Stimulated activated CD8-positive, alpha-beta memory T cell treated with anti-CD3 and anti-CD28 coated beads, Interleukin-12 subunit alpha, Interleukin-12 subunit beta, amount 100 ng/mL, for 1 hour (primary cell): ENCODE results near the gene ARHGAP6.
"Not testable (repeated sequence)": the region's sequence is repeated elsewhere in the genome, so short reads cannot be mapped to it uniquely, and the experiment has no call there.

Experiments used
- DNase-seq: peaks from one replicate; pipeline ENCODE4 v3.0.0-alpha.2; 2020; ENCODE audit warnings: low read depth

Gene ARHGAP6

GRCh38 chrX:11525685-11526084 is 140.0 kb downstream of the ARHGAP6 start:
- DNase-seq, result no peak

- DNase-seq, result not testable (repeated sequence)
Measured at GRCh38 chrX:11519234-11519633, 146.5 kb downstream of the ARHGAP6 start.

- no peak for DNase-seq
Measured at GRCh38 chrX:11509786-11510185, 155.9 kb downstream of the ARHGAP6 start.

GRCh38 chrX:11504234-11504633 is 161.5 kb downstream of the ARHGAP6 start:
- DNase-seq, result no peak

- no peak for DNase-seq
Measured at GRCh38 chrX:11499076-11500044, 166.4 kb downstream of the ARHGAP6 start.

- DNase-seq, result not testable (repeated sequence)
Measured at GRCh38 chrX:11491375-11491774, 174.3 kb downstream of the ARHGAP6 start.

- no peak for DNase-seq
Measured at GRCh38 chrX:11484290-11484689, 181.4 kb downstream of the ARHGAP6 start.

GRCh38 chrX:11481035-11481434 is 184.7 kb downstream of the ARHGAP6 start:
- no peak for DNase-seq

- no peak for DNase-seq
Measured at GRCh38 chrX:11480626-11481025, 185.1 kb downstream of the ARHGAP6 start.

- DNase-seq, result no peak
Measured at GRCh38 chrX:11478911-11479310, 186.8 kb downstream of the ARHGAP6 start.

- DNase-seq, result no peak
Measured at GRCh38 chrX:11478026-11478425, 187.7 kb downstream of the ARHGAP6 start.

- no peak for DNase-seq
Measured at GRCh38 chrX:11474576-11474975, 191.1 kb downstream of the ARHGAP6 start.

GRCh38 chrX:11474021-11474420 is 191.7 kb downstream of the ARHGAP6 start:
- no peak for DNase-seq

- DNase-seq, result no peak
Measured at GRCh38 chrX:11472879-11473278, 192.8 kb downstream of the ARHGAP6 start.

- no peak for DNase-seq
Measured at GRCh38 chrX:11472381-11472780, 193.3 kb downstream of the ARHGAP6 start.

- no peak for DNase-seq
Measured at GRCh38 chrX:11470250-11470974, 195.3 kb downstream of the ARHGAP6 start.

- DNase-seq, result no peak
Measured at GRCh38 chrX:11465648-11466411, 199.9 kb downstream of the ARHGAP6 start.

GRCh38 chrX:11464836-11465463 is 200.8 kb downstream of the ARHGAP6 start:
- DNase-seq, result no peak

GRCh38 chrX:11464380-11464779 is 201.3 kb downstream of the ARHGAP6 start:
- DNase-seq, result no peak

GRCh38 chrX:11462648-11463047 is 203.1 kb downstream of the ARHGAP6 start:
- DNase-seq, result no peak

- no peak for DNase-seq
Measured at GRCh38 chrX:11462136-11462535, 203.6 kb downstream of the ARHGAP6 start.
